ENCODE measurements around the gene ZBTB47. TPM values are rescaled to one million over a fixed set of nuclear protein-coding genes. Genes with fewer than 3 reads are reported as not detected.

Gene ZBTB47
- polyA plus RNA-seq, 12 donors = 22.0 to 42.6 (median 27.2) TPM; not detected in 1

DNA sequence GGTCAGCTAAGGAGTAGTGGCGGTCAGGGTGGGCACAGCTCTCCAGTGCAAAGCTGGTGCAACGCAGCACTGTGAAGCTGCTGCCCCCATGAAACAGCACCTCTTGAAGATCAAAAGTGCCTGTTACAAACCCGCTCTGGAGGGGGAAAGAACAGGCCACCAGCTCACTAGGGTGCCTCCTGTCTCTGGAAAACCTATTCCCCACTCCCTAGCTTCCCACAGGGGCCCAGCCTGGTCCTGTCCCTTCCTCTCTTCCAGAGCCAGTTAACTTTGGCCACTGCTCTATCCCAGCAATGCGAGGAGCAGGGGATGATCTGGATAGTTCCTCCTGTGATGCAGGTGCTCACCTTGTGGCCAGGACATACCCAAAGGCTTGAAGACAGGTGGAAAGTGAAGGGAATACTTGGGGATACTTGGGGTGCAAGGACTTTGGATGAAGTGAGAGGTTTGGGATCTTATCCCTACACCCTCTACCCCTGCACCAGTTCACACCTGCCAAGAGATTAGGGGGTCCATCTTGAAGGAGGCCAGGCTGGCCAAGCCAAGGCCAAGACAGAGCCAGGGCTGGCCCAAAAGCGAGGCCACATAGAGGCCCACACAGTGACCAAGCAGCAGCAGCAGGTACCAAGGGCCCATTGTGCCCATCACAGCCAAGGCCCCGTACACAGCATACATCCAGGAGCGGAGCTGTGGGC lies 44.9 kb downstream of the ZBTB47 start:
- no peak for DNase-seq

- no peak for DNase-seq
Measured at GRCh38 chr3:42698911-42699230, 45.4 kb downstream of the ZBTB47 start.

DNA sequence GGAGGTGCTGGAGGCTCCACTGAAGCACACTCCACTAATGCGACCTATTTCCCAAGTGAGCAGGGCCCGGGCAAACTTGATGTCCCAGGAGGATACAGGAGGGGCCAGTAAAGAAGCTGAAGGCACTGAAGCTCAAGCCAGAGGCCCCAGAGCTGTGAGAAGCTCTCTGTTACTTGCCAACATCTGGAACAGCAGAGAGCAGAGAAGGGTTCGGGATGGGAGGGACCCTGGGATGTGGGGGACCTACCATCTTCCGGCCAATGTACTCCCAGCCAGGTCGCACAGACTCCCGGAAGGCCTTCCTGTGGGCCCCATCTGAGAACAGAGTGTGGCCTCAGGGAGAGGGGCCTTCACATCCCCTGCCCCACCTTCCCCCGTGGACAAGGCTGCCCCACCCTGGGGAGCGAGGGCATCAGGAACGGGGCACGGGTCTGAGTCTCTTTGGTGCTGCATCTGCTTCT lies 46.0 kb downstream of the ZBTB47 start:
- DNase-seq = no peak

GRCh38 chr3:42700366-42701288 lies 47.1 kb downstream of the ZBTB47 start:
- DNase-seq = no peak

GRCh38 chr3:42701371-42702065 lies 48.0 kb downstream of the ZBTB47 start:
- DNase-seq = peak; percentile 36

- peak; percentile 9 for DNase-seq
Measured at GRCh38 chr3:42702066-42702951, 48.8 kb downstream of the ZBTB47 start, which contains the start of gene HHATL. TSS of gene HHATL (minus strand) at chr3:42702798. CDS start at chr3:42700826, 1,972 bp downstream.

GRCh38 chr3:42702982-42703694 lies 49.6 kb downstream of the ZBTB47 start:
- DNase-seq = no peak

- DNase-seq = no peak
Measured at GRCh38 chr3:42703695-42704025, 50.2 kb downstream of the ZBTB47 start.

DNA sequence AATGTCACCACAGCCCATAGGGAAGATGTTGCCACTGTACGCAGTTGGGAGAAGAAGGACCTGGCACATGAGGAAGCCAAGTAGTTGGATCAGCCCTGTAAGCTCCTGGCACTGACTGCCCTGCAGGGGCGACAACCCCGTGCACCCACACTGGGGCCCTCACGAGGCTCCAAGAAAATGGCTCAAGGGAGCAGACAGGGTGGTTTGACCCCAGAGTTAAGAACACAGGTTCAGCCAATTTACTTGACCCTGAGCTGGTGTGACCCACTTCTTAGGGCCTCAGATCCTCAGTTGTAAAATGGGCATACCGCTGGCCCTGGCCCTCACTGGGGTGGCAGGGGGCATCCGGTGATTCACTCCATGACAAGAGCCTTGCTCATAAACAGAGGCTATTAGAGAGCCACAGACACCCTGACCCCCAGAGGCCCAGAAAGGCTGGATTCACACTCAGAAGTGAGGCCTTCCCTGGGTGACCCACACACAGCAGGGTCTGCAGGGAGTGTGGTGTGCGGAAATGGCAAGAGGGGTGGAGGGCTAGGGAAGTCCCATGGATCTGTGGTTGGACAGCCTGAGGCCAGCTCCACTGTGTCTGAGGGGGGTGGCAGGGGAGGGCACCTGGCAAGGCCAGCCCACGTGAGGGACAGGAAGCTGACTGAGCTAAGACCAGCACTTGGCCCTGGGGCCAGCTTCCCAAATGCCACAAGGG lies 50.8 kb downstream of the ZBTB47 start:
- no peak for DNase-seq

DNA sequence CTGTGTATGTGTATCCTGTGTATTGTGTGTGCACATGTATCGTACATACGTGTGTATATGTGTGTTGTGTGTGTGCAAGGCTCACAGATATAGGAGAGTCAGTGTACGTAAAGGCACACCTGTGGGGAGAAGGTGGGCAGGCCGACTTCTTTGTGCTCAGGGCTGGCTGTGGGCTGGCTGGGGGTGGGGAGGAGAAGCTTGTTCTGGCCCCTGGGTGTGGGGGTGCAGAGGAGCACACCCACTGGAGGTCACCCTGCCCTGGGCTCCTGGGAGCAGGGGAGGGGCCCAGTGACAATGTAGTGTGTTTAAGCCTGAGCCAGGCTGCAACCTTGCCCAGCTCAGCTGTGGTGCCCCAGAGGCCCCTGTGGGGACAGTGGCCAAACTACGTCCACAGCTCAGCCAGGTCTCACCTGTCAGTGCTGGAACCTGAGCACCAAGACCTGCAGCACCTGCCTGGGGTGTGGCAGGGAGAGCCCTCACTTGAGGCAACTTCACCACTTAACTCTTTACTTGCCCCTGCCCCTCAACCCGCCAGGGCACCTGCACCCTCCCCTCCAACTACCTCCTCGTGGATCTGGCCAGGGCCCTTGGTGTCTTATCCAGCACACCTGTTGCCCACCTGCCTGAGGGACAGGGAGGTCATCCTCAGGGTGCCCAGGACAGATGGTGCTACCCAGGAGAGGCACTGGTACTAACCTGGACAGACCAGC lies 51.7 kb downstream of the ZBTB47 start:
- DNase-seq = no peak

DNA sequence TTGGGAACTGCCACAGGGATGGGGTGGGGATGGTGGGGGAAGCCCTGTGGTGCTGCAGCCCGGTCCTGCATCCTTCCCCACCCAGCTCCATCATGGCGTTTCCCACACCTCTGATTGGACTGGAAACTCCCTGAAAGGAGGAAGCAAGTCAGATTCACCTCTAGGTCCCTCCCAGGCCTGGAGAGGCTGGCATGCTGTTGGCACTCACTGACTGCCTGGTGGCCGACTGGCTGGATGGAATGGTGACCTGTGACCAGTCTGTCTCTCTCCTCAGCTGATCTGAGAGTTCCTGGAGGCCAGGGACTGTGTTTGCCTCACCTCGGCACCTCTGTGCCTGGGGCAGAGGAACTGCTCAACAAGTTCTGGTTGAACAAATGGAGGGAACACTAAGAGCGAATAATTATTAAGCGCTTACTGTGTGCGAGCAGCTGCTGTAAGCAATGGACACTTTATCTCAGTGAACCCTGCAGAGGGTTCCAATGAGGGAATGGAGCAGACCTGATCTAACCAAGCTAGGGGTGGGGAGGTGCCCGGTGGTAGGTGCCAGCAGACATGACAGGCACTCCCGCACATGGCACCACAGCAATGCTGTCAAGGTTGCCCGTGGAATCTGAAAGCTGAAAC lies 52.6 kb downstream of the ZBTB47 start:
- DNase-seq = no peak

- DNase-seq = no peak
Measured at GRCh38 chr3:42706721-42707619, 53.5 kb downstream of the ZBTB47 start.

DNA sequence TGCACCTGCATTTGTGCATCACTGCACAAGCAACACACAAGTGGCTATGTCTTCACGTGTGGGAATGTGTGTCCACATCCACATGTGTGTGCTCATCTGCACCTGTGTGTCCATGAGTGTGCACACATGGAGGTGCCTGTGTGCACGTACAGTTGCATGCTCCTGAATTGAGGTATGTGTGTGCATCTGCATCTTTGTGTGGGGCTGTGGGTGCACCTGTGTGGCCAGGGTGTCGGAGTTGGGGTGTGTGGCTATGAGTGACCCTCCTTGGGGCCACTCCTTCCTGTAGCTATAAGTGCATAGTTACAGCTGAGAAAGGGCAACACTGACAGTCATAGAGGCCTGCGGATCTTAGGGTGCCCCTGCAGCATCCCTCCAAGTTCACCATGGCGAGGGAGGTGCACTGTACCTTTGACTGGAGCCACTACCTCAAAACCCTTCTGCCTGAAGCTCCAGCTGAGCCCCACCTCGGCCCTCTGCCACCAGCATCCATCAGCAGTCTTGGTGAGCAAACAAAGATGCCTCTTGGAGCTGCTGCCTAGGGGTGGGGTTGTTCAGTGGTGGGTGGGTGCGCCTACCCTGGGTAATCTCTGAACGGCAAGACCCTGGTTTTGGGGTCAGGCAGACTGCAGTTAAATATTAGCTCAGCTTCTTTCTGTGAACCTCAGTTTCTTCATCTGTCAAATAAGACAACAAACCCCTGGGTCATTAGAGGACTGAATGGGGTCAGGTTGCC lies 54.3 kb downstream of the ZBTB47 start:
- DNase-seq = no peak

- DNase-seq = no peak
Measured at GRCh38 chr3:42708611-42709151, 55.2 kb downstream of the ZBTB47 start.

GRCh38 chr3:42709621-42710020 lies 56.1 kb downstream of the ZBTB47 start:
- no peak for DNase-seq

DNA sequence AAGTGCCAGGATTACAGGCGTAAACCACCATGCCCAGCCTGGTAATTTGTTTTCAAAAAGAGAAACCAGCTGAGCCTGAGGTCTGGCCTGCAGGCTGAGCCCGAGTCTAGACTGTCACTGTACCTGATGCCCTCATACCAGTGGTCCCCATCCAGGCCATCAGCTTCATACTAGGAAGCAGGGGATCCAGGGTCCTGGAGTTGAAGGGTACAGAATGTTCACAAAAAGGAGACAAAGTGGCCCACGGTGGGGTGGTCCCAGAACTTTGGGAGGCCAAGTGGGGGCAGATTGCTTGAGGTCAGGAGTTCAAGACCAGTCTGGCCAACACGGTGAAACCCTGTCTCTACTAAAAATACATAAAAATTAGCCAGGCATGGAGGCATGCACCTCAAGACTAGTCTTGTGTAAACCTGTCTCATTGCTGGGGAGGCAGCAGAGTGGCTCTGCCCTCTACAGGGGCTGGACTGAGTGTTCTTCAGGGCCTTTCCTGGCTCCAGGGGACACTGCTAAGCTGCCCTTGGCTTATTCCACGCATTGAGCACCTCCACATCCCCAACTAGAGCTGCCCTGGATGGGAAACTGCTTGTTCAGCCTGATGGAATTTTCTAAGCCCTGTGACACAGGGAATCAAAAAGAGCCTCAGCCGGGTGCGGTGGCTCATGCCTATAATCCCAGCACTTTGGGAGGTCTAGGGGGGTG lies 57.0 kb downstream of the ZBTB47 start:
- no peak for DNase-seq
